ENCODE measurements around the gene CYP24A1. TPM values are rescaled to one million over a fixed set of nuclear protein-coding genes. Genes with fewer than 3 reads are reported as not detected.

CYP24A1 gene
- total RNA-seq, 3 donors from 2014 or later = not detected

GRCh38 chr20:54207053-54207742 is 33.4 kb upstream of the CYP24A1 start:
- DNase-seq (no peak), ATAC-seq (no peak)
- no peaks in the 10 kb centered on the region for H3K36me3 ChIP-seq (ENCODE audit: low read depth)

DNA sequence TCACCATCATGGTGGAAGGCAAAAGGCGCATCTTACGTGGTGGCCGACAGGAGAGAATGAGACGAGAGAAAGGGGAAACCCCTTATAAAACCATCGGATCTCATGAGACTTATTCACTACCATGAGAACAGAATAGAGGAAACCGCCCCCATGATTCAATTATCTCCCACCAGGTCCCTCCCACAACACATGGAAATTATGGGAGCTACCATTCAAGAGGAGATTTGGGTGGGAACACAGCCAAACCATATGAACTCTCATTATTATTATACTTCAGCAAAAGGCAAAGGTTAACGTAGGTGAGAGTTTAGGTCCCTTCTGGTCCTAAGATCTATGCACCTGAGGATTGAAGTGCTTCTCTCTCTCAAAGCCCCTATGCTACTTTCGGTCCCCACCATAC is 31.7 kb upstream of the CYP24A1 start:
- ATAC-seq (no peak), DNase-seq (no peak)
- Histone ChIP-seq H3K4me3 (no peak overlapping the region), H3K4me1 (ENCODE audit: low read depth) (peaks cover 25% of the 10 kb centered on the region), H3K36me3 (ENCODE audit: low read depth) (no peaks in the 10 kb centered on the region), H3K9me3 (no peaks in the 10 kb centered on the region)
- intact Hi-C loops (cut with DNase I, micrococcal nuclease) = no loop called here
- no peak for TF ChIP-seq CTCF (IDR thresholded peaks at IDR 0.05)

More at GRCh38 chr20:54207053-54207742, 33.4 kb upstream of the CYP24A1 start:
- Histone ChIP-seq H3K9me3 (no peaks in the 10 kb centered on the region), H3K4me3 (no peak overlapping the region), H3K4me1 (ENCODE audit: low read depth) (peaks cover 20% of the 10 kb centered on the region)
- TF ChIP-seq CTCF (IDR thresholded peaks at IDR 0.05) = no peak
- intact Hi-C loops (cut with DNase I, micrococcal nuclease) = no loop called here

DNA sequence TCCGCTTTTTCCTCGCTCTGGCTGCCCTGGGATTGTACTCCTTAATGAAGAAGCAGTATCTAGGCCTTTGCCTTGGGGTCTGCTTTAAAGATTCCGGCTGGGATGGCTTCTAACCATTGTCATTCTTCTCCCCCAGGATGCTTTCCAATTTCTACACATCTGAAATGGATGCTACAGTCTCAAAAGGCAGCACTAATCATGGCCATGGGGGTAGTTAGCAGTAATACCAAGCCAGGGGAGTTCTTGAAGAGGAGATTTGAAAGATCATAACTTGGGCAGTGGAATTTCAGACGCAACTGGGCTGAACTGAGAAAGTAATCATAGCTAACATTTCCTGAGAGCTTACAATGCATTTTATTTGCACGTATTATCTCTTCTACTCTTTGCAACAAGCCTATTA is 30.7 kb upstream of the CYP24A1 start:
- H3K36me3 ChIP-seq (ENCODE audit: low read depth) = no peaks in the 10 kb centered on the region
- H3K4me1 ChIP-seq (ENCODE audit: low read depth) = peaks cover 25% of the 10 kb centered on the region
- intact Hi-C loops (cut with DNase I, micrococcal nuclease) = no loop called here
- ATAC-seq (no peak), DNase-seq (no peak)
- TF ChIP-seq CTCF (IDR thresholded peaks at IDR 0.05) = no peak
- no peak overlapping the region for H3K4me3 ChIP-seq
- H3K9me3 ChIP-seq = no peaks in the 10 kb centered on the region

GRCh38 chr20:54204063-54204462 is 30.3 kb upstream of the CYP24A1 start:
- Histone ChIP-seq H3K9me3 (no peaks in the 10 kb centered on the region), H3K36me3 (ENCODE audit: low read depth) (no peaks in the 10 kb centered on the region), H3K4me1 (ENCODE audit: low read depth) (peaks cover 21% of the 10 kb centered on the region), H3K4me3 (no peak overlapping the region)
- TF ChIP-seq CTCF (IDR thresholded peaks at IDR 0.05) = no peak
- DNase-seq = peak in 1 of 3 donors; percentile 37
- intact Hi-C loops (cut with DNase I, micrococcal nuclease) = no loop called here
- ATAC-seq = no peak

- H3K4me3 ChIP-seq = no peak overlapping the region
- intact Hi-C loops (cut with DNase I, micrococcal nuclease) = no loop called here
- no peaks in the 10 kb centered on the region for H3K36me3 ChIP-seq (ENCODE audit: low read depth)
- H3K9me3 ChIP-seq = no peaks in the 10 kb centered on the region
- peaks cover 15% of the 10 kb centered on the region for H3K4me1 ChIP-seq (ENCODE audit: low read depth)
- no peak for TF ChIP-seq CTCF (IDR thresholded peaks at IDR 0.05)
- DNase-seq (no peak), ATAC-seq (peak; percentile 72)
Observed at GRCh38 chr20:54203281-54203680, 29.5 kb upstream of the CYP24A1 start.
